GM12892 (cell line): ENCODE measurements around the gene CCDC33.

ENCODE experiments used
- POLR2A ChIP-seq: IDR thresholded peaks from 2 replicates; pipeline ENCODE4 v1.6.1; 2011; ENCODE audit warnings: low read depth, low read length, control low read depth
- POLR2AphosphoS5 ChIP-seq: IDR thresholded peaks from 2 replicates; pipeline ENCODE4 v1.6.1; 2011; ENCODE audit warnings: low read depth, low read length, control low read depth
- TAF1 ChIP-seq: IDR thresholded peaks from 2 replicates; pipeline ENCODE4 v1.6.1; 2011; ENCODE audit warnings: low read depth, mild to moderate bottlenecking, control low read depth, low read length, borderline replicate concordance

- no peak for TF ChIP-seq TAF1
- TF ChIP-seq POLR2AphosphoS5: no peak
- no peak for TF ChIP-seq POLR2A
These were observed 16.2 kb downstream of the CCDC33 start for GRCh38 chr15:74252291-74252690.
